HEK293 (cell line): ENCODE measurements around the gene MYOM3.

Source experiments
- BCL11A ChIP-seq: fragments of 450-650 bp; formaldehyde crosslinking; IDR thresholded peaks from 2 replicates; pipeline ENCODE4 v1.5.1; 2016; ENCODE audit warnings: low read depth, missing biosample characterization, missing genetic modification characterization
- BCL11B ChIP-seq: fragments of 450-650 bp; formaldehyde crosslinking; IDR thresholded peaks from 2 replicates; pipeline ENCODE4 v1.5.1; 2016; ENCODE audit warnings: low read depth, missing biosample characterization, missing genetic modification characterization
- GLI2 ChIP-seq: fragments of 450-650 bp; formaldehyde crosslinking; IDR thresholded peaks from 2 replicates; pipeline ENCODE4; 2017; ENCODE audit warnings: missing biosample characterization, missing genetic modification characterization, low read depth, borderline replicate concordance
- HOXA7 ChIP-seq: sonication (generic); formaldehyde crosslinking; IDR thresholded peaks from 2 replicates; pipeline ENCODE4 v1.8.1; 2022; ENCODE audit warnings: missing genetic modification reagents, borderline replicate concordance
- HOXC10 ChIP-seq: sonication (generic); formaldehyde crosslinking; IDR thresholded peaks from 2 replicates; pipeline ENCODE4 v1.8.1; 2023; ENCODE audit warnings: mild to moderate bottlenecking, missing genetic modification reagents
- KLF7 ChIP-seq: fragments of 450-650 bp; formaldehyde crosslinking; IDR thresholded peaks from 2 replicates; pipeline ENCODE4 v1.5.1; 2016; ENCODE audit warnings: missing biosample characterization, missing genetic modification characterization, borderline replicate concordance
- MZF1 ChIP-seq: fragments of 450-650 bp; formaldehyde crosslinking; IDR thresholded peaks from 2 replicates; pipeline ENCODE4 v1.5.1; 2017; ENCODE audit warnings: missing biosample characterization, missing genetic modification characterization, borderline replicate concordance
- SCRT2 ChIP-seq: fragments of 450-650 bp; formaldehyde crosslinking; IDR thresholded peaks from 2 replicates; pipeline ENCODE4 v1.5.1; 2016; ENCODE audit warnings: missing biosample characterization, missing genetic modification characterization
- ZBTB11 ChIP-seq: fragments of 450-650 bp; formaldehyde crosslinking; conservative IDR thresholded peaks from 2 replicates; pipeline ENCODE4 v1.5.1; 2016; ENCODE audit warnings: low read depth, missing biosample characterization, missing genetic modification characterization
- ZFP3 ChIP-seq: fragments of 450-650 bp; formaldehyde crosslinking; IDR thresholded peaks from 2 replicates; pipeline ENCODE4 v1.5.1; 2016; ENCODE audit warnings: low read depth, missing biosample characterization, missing genetic modification characterization
- ZFP69B ChIP-seq: fragments of 450-650 bp; formaldehyde crosslinking; IDR thresholded peaks from 2 replicates; pipeline ENCODE4 v1.5.1; 2016; ENCODE audit warnings: missing biosample characterization, missing genetic modification characterization
- ZNF132 ChIP-seq: fragments of 450-650 bp; formaldehyde crosslinking; IDR thresholded peaks from 2 replicates; pipeline ENCODE4 v1.5.1; 2017; ENCODE audit warnings: missing biosample characterization, missing genetic modification characterization, borderline replicate concordance
- ZNF133 ChIP-seq: fragments of 450-650 bp; formaldehyde crosslinking; IDR thresholded peaks from 2 replicates; pipeline ENCODE4 v1.5.1; 2016; ENCODE audit warnings: missing biosample characterization, missing genetic modification characterization
- ZNF138 ChIP-seq: fragments of 450-650 bp; formaldehyde crosslinking; IDR thresholded peaks from 2 replicates; pipeline ENCODE4 v1.5.1; 2016; ENCODE audit warnings: missing biosample characterization, missing genetic modification characterization, borderline replicate concordance
- ZNF140 ChIP-seq: fragments of 450-650 bp; formaldehyde crosslinking; IDR thresholded peaks from 2 replicates; pipeline ENCODE4 v1.5.1; 2016; ENCODE audit warnings: missing biosample characterization, missing genetic modification characterization
- ZNF18 ChIP-seq: fragments of 450-650 bp; formaldehyde crosslinking; IDR thresholded peaks from 2 replicates; pipeline ENCODE4 v1.5.1; 2016; ENCODE audit warnings: missing biosample characterization, missing genetic modification characterization
- ZNF2 ChIP-seq: fragments of 450-650 bp; formaldehyde crosslinking; IDR thresholded peaks from 2 replicates; pipeline ENCODE4 v1.5.1; 2016; ENCODE audit warnings: missing biosample characterization, missing genetic modification characterization
- ZNF202 ChIP-seq: fragments of 450-650 bp; formaldehyde crosslinking; IDR thresholded peaks from 2 replicates; pipeline ENCODE4 v1.5.1; 2016; ENCODE audit warnings: missing biosample characterization, missing genetic modification characterization, borderline replicate concordance
- ZNF211 ChIP-seq: fragments of 450-650 bp; formaldehyde crosslinking; IDR thresholded peaks from 2 replicates; pipeline ENCODE4 v1.5.1; 2016; ENCODE audit warnings: low read depth, missing biosample characterization, missing genetic modification characterization
- ZNF248 ChIP-seq: fragments of 450-650 bp; formaldehyde crosslinking; IDR thresholded peaks from 2 replicates; pipeline ENCODE4 v1.5.1; 2017; ENCODE audit warnings: missing biosample characterization, missing genetic modification characterization
- ZNF416 ChIP-seq: fragments of 450-650 bp; formaldehyde crosslinking; IDR thresholded peaks from 2 replicates; pipeline ENCODE4 v1.5.1; 2016; ENCODE audit warnings: missing biosample characterization, missing genetic modification characterization
- ZNF510 ChIP-seq: fragments of 450-650 bp; formaldehyde crosslinking; IDR thresholded peaks from 2 replicates; pipeline ENCODE4 v1.5.1; 2018; ENCODE audit warnings: mild to moderate bottlenecking, missing genetic modification characterization, missing biosample characterization; ENCODE audit not compliant: insufficient replicate concordance
- ZNF701 ChIP-seq: fragments of 450-650 bp; formaldehyde crosslinking; IDR thresholded peaks from 2 replicates; pipeline ENCODE4 v1.5.1; 2016; ENCODE audit warnings: missing biosample characterization, missing genetic modification characterization
- ZSCAN30 ChIP-seq: fragments of 450-650 bp; IDR thresholded peaks from 2 replicates; pipeline ENCODE4 v1.5.1; 2018; ENCODE audit warnings: missing biosample characterization, mild to moderate bottlenecking, missing genetic modification characterization, moderate library complexity
- ZSCAN5A ChIP-seq: fragments of 450-650 bp; formaldehyde crosslinking; IDR thresholded peaks from 2 replicates; pipeline ENCODE4 v1.5.1; 2016; ENCODE audit warnings: missing biosample characterization, missing genetic modification characterization
- TF ChIP-seq, protein P1 (sequence below): fragments of 450-650 bp; formaldehyde crosslinking; conservative IDR thresholded peaks from 2 replicates; pipeline ENCODE4 v1.5.1; 2016; ENCODE audit warnings: low read depth, missing biosample characterization, missing genetic modification characterization
- TF ChIP-seq, protein P2 (sequence below): fragments of 450-650 bp; formaldehyde crosslinking; IDR thresholded peaks from 2 replicates; pipeline ENCODE4 v1.5.1; 2016; ENCODE audit warnings: missing biosample characterization, missing genetic modification characterization

The MYOM3 gene

DNA sequence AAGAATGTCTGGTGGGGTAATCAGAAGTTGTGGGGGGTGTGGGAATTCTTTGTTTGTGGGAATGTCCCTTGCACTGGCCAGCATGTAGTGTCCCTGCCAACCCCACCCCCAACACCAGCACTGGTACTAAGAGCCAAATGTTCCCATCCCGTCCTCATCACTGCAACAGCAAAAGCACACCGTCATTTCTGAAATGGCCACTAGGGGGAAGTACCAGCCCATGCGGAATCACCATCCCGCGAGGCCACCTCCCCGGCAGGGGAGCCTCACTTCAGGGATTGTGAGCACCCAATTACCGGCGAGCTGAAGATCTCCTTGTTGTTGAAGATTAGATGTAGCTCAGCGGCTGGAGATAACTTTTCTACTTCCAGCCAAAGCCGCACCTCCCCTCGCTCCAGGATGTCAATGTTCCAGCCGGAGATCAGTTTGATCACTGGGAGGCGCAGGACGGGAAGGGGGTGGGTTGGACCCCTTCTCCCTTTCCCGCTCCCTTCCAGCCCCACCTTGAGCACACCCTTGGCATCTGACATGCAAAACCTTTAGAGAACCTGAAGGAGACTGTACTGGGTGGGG is 41.0 kb downstream of the MYOM3 start (continued):
- no peak for TF ChIP-seq ZNF510 (tag by site-specific recombination)
- TF ChIP-seq KLF7 (tag by site-specific recombination) = no peak
- no peak for TF ChIP-seq ZNF202
- TF ChIP-seq, protein P1, sequence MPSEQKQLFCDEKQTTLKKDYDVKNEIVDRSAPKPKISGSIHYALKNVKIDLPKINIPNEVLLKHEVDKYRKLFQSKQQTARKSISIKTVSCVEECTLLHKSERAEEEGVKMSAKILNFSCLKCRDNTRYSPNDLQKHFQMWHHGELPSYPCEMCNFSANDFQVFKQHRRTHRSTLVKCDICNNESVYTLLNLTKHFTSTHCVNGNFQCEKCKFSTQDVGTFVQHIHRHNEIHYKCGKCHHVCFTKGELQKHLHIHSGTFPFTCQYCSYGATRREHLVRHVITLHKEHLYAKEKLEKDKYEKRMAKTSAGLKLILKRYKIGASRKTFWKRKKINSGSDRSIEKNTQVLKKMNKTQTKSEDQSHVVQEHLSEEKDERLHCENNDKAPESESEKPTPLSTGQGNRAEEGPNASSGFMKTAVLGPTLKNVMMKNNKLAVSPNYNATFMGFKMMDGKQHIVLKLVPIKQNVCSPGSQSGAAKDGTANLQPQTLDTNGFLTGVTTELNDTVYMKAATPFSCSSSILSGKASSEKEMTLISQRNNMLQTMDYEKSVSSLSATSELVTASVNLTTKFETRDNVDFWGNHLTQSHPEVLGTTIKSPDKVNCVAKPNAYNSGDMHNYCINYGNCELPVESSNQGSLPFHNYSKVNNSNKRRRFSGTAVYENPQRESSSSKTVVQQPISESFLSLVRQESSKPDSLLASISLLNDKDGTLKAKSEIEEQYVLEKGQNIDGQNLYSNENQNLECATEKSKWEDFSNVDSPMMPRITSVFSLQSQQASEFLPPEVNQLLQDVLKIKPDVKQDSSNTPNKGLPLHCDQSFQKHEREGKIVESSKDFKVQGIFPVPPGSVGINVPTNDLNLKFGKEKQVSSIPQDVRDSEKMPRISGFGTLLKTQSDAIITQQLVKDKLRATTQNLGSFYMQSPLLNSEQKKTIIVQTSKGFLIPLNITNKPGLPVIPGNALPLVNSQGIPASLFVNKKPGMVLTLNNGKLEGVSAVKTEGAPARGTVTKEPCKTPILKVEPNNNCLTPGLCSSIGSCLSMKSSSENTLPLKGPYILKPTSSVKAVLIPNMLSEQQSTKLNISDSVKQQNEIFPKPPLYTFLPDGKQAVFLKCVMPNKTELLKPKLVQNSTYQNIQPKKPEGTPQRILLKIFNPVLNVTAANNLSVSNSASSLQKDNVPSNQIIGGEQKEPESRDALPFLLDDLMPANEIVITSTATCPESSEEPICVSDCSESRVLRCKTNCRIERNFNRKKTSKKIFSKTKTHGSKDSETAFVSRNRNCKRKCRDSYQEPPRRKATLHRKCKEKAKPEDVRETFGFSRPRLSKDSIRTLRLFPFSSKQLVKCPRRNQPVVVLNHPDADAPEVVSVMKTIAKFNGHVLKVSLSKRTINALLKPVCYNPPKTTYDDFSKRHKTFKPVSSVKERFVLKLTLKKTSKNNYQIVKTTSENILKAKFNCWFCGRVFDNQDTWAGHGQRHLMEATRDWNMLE (tag by site-specific recombination) = no peak
- no peak for TF ChIP-seq ZFP3 (tag by site-specific recombination)
- no peak for TF ChIP-seq ZNF133 (tag by site-specific recombination)
- no peak for TF ChIP-seq ZNF140 (tag by site-specific recombination)
- no peak for TF ChIP-seq SCRT2
- no peak for TF ChIP-seq MZF1 (tag by site-specific recombination)
- TF ChIP-seq HOXC10 = no peak
- TF ChIP-seq, protein P2, sequence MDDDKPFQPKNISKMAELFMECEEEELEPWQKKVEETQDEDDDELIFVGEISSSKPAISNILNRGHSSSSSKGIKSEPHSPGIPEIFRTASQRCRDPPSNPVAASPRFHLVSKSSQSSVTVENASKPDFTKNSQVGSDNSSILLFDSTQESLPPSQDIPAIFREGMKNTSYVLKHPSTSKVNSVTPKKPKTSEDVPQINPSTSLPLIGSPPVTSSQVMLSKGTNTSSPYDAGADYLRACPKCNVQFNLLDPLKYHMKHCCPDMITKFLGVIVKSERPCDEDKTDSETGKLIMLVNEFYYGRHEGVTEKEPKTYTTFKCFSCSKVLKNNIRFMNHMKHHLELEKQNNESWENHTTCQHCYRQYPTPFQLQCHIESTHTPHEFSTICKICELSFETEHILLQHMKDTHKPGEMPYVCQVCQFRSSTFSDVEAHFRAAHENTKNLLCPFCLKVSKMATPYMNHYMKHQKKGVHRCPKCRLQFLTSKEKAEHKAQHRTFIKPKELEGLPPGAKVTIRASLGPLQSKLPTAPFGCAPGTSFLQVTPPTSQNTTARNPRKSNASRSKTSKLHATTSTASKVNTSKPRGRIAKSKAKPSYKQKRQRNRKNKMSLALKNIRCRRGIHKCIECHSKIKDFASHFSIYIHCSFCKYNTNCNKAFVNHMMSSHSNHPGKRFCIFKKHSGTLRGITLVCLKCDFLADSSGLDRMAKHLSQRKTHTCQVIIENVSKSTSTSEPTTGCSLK (tag by site-specific recombination) = no peak
- no peak for TF ChIP-seq GLI2 (tag by site-specific recombination)
- no peak for TF ChIP-seq ZNF416 (tag by site-specific recombination)
- TF ChIP-seq ZNF701 (tag by site-specific recombination) = no peak
- TF ChIP-seq ZNF211 (tag by site-specific recombination) = no peak
- no peak for TF ChIP-seq ZSCAN5A (tag by site-specific recombination)
- TF ChIP-seq ZSCAN30 (tag by site-specific recombination) = no peak
- no peak for TF ChIP-seq HOXA7 (CRISPR knock-in tag)
- TF ChIP-seq BCL11A (tag by site-specific recombination) = no peak
- TF ChIP-seq ZNF248 (tag by site-specific recombination) = no peak
- TF ChIP-seq ZNF2 (tag by site-specific recombination) = peak; percentile 85
- no peak for TF ChIP-seq BCL11B (tag by site-specific recombination)
- TF ChIP-seq ZNF138 (tag by site-specific recombination) = no peak
- TF ChIP-seq ZBTB11 (tag by site-specific recombination) = peak; percentile 95
- TF ChIP-seq ZNF18 = no peak
- no peak for TF ChIP-seq ZFP69B (tag by site-specific recombination)
- no peak for TF ChIP-seq ZNF132 (tag by site-specific recombination)
